Left ventricle myocardium inferior (tissue), 1 donor: ENCODE results near the gene CDT1. TPM values are rescaled to one million over a fixed set of nuclear protein-coding genes. Genes with fewer than 3 reads are reported as not detected.

Experiments used
- DNase-seq: peaks from one replicate; pipeline ENCODE4 v3.0.0-alpha.2; 2020
- H3K27ac ChIP-seq: fragments of 200-600 bp; replicated peaks from 2 replicates; pipeline ENCODE4 v1.8.0; 2021
- H3K27me3 ChIP-seq: fragments of 200-600 bp; 2 replicates; pipeline ENCODE4 v1.8.0; 2021; ENCODE audit warnings: low read depth
- H3K36me3 ChIP-seq: fragments of 200-600 bp; 2 replicates; pipeline ENCODE4 v1.8.0; 2021
- H3K4me1 ChIP-seq: fragments of 200-600 bp; 2 replicates; pipeline ENCODE4 v1.8.0; 2021
- H3K4me3 ChIP-seq: fragments of 200-600 bp; 2 replicates; pipeline ENCODE4 v1.8.0; 2021; ENCODE audit warnings: mild to moderate bottlenecking, moderate library complexity
- H3K9me3 ChIP-seq: fragments of 200-600 bp; replicated peaks from 2 replicates; pipeline ENCODE4 v1.8.0; 2021
- CTCF ChIP-seq: fragments of 200-600 bp; IDR thresholded peaks from 2 replicates; pipeline ENCODE4 v1.8.0; 2021; ENCODE audit warnings: antibody characterized with exemption, mild to moderate bottlenecking, borderline replicate concordance
- intact Hi-C: fragments of 100-400 bp; cut with micrococcal nuclease; formaldehyde crosslinking; loops from one replicate; pipeline ENCODE4 v1.11.0; 2022
- total RNA-seq: library from RNA; stranded (reverse); fragmentation: NEBNext Ultra II Directional; extraction: Animal tissue kit (Norgen Biotek cat#: 25700); gene quantifications from one replicate; pipeline ENCODE4 v1.2.1, GENCODE V29; 2021
- donor health status: DM: no; HTN: yes; CAD: no; lungs with severe emphysema.

Gene CDT1
- total RNA-seq, 1 donor from 2014 or later = 0.63 TPM

- Histone ChIP-seq H3K27me3 (no peaks in the 10 kb centered on the region), H3K36me3 (peaks cover 34% of the 10 kb centered on the region), H3K27ac (no peak overlapping the region), H3K9me3 (no peaks in the 10 kb centered on the region), H3K4me3 (no peak overlapping the region), H3K4me1 (no peaks in the 10 kb centered on the region)
- DNase-seq = no peak
- intact Hi-C loops = no loop called here
- TF ChIP-seq CTCF = no peak
Measured at GRCh38 chr16:88831838-88832237, 28.2 kb downstream of the CDT1 start.

- H3K36me3 ChIP-seq = peaks cover 29% of the 10 kb centered on the region
- DNase-seq = no peak
- intact Hi-C loops = no loop called here
- no peaks in the 10 kb centered on the region for H3K27me3 ChIP-seq
- TF ChIP-seq CTCF = no peak
- H3K4me3 ChIP-seq = no peak overlapping the region
- H3K27ac ChIP-seq = no peak overlapping the region
- no peaks in the 10 kb centered on the region for H3K4me1 ChIP-seq
- H3K9me3 ChIP-seq = no peaks in the 10 kb centered on the region
Measured at GRCh38 chr16:88833086-88833485, 29.5 kb downstream of the CDT1 start.

GRCh38 chr16:88834670-88835069 is 31.1 kb downstream of the CDT1 start:
- no peak for TF ChIP-seq CTCF
- H3K36me3 ChIP-seq = peaks cover 34% of the 10 kb centered on the region
- DNase-seq = no peak
- no peaks in the 10 kb centered on the region for H3K9me3 ChIP-seq
- no peaks in the 10 kb centered on the region for H3K27me3 ChIP-seq
- H3K4me3 ChIP-seq = no peak overlapping the region
- no peaks in the 10 kb centered on the region for H3K4me1 ChIP-seq
- intact Hi-C loops = no loop called here
- no peak overlapping the region for H3K27ac ChIP-seq

- H3K9me3 ChIP-seq = no peaks in the 10 kb centered on the region
- no peak overlapping the region for H3K27ac ChIP-seq
- H3K4me1 ChIP-seq = no peaks in the 10 kb centered on the region
- TF ChIP-seq CTCF = no peak
- H3K4me3 ChIP-seq = no peak overlapping the region
- no peaks in the 10 kb centered on the region for H3K27me3 ChIP-seq
- intact Hi-C loops = no loop called here
- peaks cover 41% of the 10 kb centered on the region for H3K36me3 ChIP-seq
- no peak for DNase-seq
Measured at GRCh38 chr16:88835383-88835782, 31.8 kb downstream of the CDT1 start.

GRCh38 chr16:88835818-88836217 is 32.2 kb downstream of the CDT1 start:
- H3K27ac ChIP-seq = no peak overlapping the region
- H3K4me1 ChIP-seq = no peaks in the 10 kb centered on the region
- TF ChIP-seq CTCF = no peak
- H3K4me3 ChIP-seq = no peak overlapping the region
- intact Hi-C loops = no loop called here
- peaks cover 43% of the 10 kb centered on the region for H3K36me3 ChIP-seq
- no peaks in the 10 kb centered on the region for H3K9me3 ChIP-seq
- H3K27me3 ChIP-seq = no peaks in the 10 kb centered on the region
- no peak for DNase-seq

- H3K36me3 ChIP-seq = peaks cover 44% of the 10 kb centered on the region
- no peak overlapping the region for H3K4me3 ChIP-seq
- TF ChIP-seq CTCF = no peak
- DNase-seq = no peak
- no peak overlapping the region for H3K27ac ChIP-seq
- intact Hi-C loops = no loop called here
- H3K4me1 ChIP-seq = no peaks in the 10 kb centered on the region
- no peaks in the 10 kb centered on the region for H3K27me3 ChIP-seq
- no peaks in the 10 kb centered on the region for H3K9me3 ChIP-seq
Measured at GRCh38 chr16:88836791-88837190, 33.2 kb downstream of the CDT1 start.
